Mucosa of descending colon (tissue), 3 donors: ENCODE results near the gene DYRK3. TPM values are rescaled to one million over a fixed set of nuclear protein-coding genes. Genes with fewer than 3 reads are reported as not detected.

Experiments
- ATAC-seq: fragments of 200-7000 bp; cut with Tn5 transposase; one replicate; pipeline ENCODE4 v1.9.1; 2020; ENCODE audit warnings: mild to moderate bottlenecking, moderate library complexity
- DNase-seq, 3 donors: peaks; one replicate each; pipeline ENCODE4 v3.0.0-alpha.2; 2020
- H3K36me3 ChIP-seq: fragments of 200-600 bp; one replicate; pipeline ENCODE4 v1.8.0; 2021; ENCODE audit warnings: low read depth, mild to moderate bottlenecking
- H3K4me1 ChIP-seq: fragments of 200-600 bp; one replicate; pipeline ENCODE4 v1.8.0; 2021; ENCODE audit warnings: low read depth, mild to moderate bottlenecking
- H3K4me3 ChIP-seq: fragments of 200-600 bp; one replicate; pipeline ENCODE4 v1.8.0; 2021; ENCODE audit warnings: mild to moderate bottlenecking
- H3K9me3 ChIP-seq: fragments of 200-600 bp; one replicate; pipeline ENCODE4 v1.8.0; 2021; ENCODE audit warnings: mild to moderate bottlenecking
- CTCF ChIP-seq: fragments of 200-600 bp; IDR thresholded peaks from one replicate; pipeline ENCODE4 v1.8.0; 2022; ENCODE audit warnings: antibody characterized with exemption, mild to moderate bottlenecking
- intact Hi-C, 2 donors: fragments of 100-400 bp; cut with DNase I in 1 of 2; cut with micrococcal nuclease in 1 of 2; formaldehyde crosslinking; loops; one replicate each; pipeline versions ENCODE4 v1.11.0 to v1.11.1; 2022; cut with DNase I, micrococcal nuclease
- total RNA-seq, 3 donors: library from RNA; stranded (reverse); fragmentation: NEBNext Ultra II Directional in 2 of 3; extraction: Animal tissue kit (Norgen Biotek cat#: 25700) in 2 of 3; gene quantifications; one replicate each; pipeline versions ENCODE4 v1.2.1 to v1.2.4, GENCODE V29; 2021 to 2023
- donor health status: DM: no; HTN: no; CAD: no; lungs with moderate emphysema.
- donor health status: DM: no; HTN: no; CAD: no.
- donor health status: DM: no; HTN: yes; CAD: no.

Gene DYRK3
- total RNA-seq, 3 donors from 2014 or later: 0.61 to 4.7 (median 1.4) TPM

- DNase-seq (no peak), ATAC-seq (no peak)
- TF ChIP-seq CTCF: no peak
- intact Hi-C loops: loop anchor here in 1 of 2 donors (10.0 kb wide), 1 partner anchor 61 kb away; no protein-coding TSS in a partner anchor
- H3K4me1 ChIP-seq: no peaks in the 10 kb centered on the region
- peaks cover 5% of the 10 kb centered on the region for H3K36me3 ChIP-seq
- H3K9me3 ChIP-seq: no peaks in the 10 kb centered on the region
- no peak overlapping the region for H3K4me3 ChIP-seq
These were observed 39.0 kb upstream of the DYRK3 start for GRCh38 chr1:206596319-206596666.

DNA sequence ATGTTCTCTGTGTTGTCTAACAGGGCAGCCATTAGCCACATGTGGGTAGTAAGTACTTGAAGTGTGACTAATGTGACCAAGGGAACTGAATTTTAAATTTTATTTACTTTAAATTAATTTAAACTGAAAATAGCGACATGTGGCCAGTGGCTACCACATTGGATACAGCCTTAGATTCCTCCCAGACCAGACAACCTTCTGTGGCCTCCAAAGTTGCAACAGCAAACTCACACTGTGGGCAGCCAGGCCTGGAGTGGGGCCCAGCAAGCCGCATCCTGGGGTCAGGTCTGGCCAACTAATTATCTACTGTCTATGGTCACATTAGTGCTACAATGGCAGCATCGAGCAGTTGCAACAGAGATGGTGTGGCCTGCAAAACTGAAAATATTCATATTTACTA is 34.8 kb upstream of the DYRK3 start:
- Histone ChIP-seq H3K36me3 (peaks cover 5% of the 10 kb centered on the region), H3K4me1 (no peaks in the 10 kb centered on the region), H3K9me3 (no peaks in the 10 kb centered on the region), H3K4me3 (no peak overlapping the region)
- ATAC-seq (no peak), DNase-seq (no peak)
- intact Hi-C loops: no loop called here
- no peak for TF ChIP-seq CTCF

DNA sequence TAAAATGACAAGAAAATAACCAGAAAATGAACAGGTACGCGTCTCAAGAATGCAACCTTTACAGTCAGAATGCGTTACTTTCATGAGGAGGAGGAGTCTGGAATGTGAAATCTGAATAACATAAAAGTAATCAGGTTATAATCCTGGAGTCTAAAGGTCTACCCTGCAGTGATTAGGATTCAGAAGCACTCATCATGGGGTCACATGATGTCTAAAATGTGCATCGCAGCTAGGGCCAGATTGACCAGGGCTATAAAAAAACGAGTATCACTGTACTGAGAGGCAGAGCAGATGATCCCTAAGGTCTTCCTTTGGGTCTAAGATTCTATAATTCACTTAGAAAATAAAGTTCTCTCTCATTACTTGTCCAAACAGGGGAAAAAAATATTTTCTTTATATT is 30.5 kb upstream of the DYRK3 start:
- no peaks in the 10 kb centered on the region for H3K36me3 ChIP-seq

GRCh38 chr1:206606867-206607266 is 28.5 kb upstream of the DYRK3 start:
- no peaks in the 10 kb centered on the region for H3K9me3 ChIP-seq
- peaks cover 7% of the 10 kb centered on the region for H3K4me1 ChIP-seq
- DNase-seq (no peak), ATAC-seq (peak; percentile 57)
- intact Hi-C loops: no loop called here
- TF ChIP-seq CTCF: no peak
- no peaks in the 10 kb centered on the region for H3K36me3 ChIP-seq
- H3K4me3 ChIP-seq: no peak overlapping the region

More for the DNA sequence above, 30.5 kb upstream of the DYRK3 start:
- H3K9me3 ChIP-seq: no peaks in the 10 kb centered on the region
- intact Hi-C loops: no loop called here
- no peak overlapping the region for H3K4me3 ChIP-seq
- DNase-seq (no peak), ATAC-seq (no peak)
- no peak for TF ChIP-seq CTCF
- H3K4me1 ChIP-seq: no peaks in the 10 kb centered on the region

DNA sequence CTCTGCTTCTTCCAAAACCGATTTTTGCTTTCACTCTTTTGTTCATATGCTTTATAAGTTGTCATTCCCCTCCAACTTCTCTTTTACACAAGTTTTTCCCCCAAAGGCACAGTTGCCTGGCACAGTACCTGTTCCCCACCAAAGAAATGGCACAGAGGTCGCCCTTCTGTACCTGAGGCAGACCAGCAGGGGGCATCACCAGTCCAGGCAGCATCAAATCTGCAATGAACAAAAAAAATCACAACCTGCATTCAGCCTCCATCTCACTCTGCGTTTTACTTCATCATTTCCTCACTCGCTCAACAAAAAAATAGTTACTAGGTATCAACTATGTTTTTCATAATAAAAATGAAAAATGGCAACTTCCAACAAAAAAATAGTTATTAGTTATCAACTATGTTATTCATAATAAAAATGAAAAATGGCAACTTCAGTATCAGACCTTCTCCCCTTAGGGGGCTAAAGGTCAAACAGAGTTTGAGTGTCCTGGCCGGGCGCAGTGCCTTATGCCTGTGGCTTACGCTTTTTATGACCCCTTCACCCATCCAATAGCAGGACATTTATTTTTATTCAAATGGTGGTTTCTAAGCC is 27.1 kb upstream of the DYRK3 start:
- ATAC-seq: no peak

More for the DNA sequence above, 27.1 kb upstream of the DYRK3 start:
- peak in 2 of 3 donors; percentile 46 to 47 for DNase-seq
- H3K4me1 ChIP-seq: peaks cover 7% of the 10 kb centered on the region
- intact Hi-C loops: no loop called here
- H3K9me3 ChIP-seq: no peaks in the 10 kb centered on the region
- peak; percentile 53 for TF ChIP-seq CTCF
- no peaks in the 10 kb centered on the region for H3K36me3 ChIP-seq
- H3K4me3 ChIP-seq: no peak overlapping the region
